ELR (cell line): ENCODE results near the gene RSU1.

Experiments used
- DNase-seq: peaks from one replicate; pipeline ENCODE4 v3.0.0-alpha.2; 2015; ENCODE audit warnings: low read depth

The RSU1 gene

GRCh38 chr10:16674147-16674703 is 143.0 kb downstream of the RSU1 start:
- no peak for DNase-seq

- DNase-seq = no peak
These were observed 143.8 kb downstream of the RSU1 start for GRCh38 chr10:16673443-16673842.

- DNase-seq = no peak
These were observed 153.8 kb downstream of the RSU1 start for GRCh38 chr10:16663444-16663843.

- no peak for DNase-seq
These were observed 154.3 kb downstream of the RSU1 start for GRCh38 chr10:16662923-16663322.

GRCh38 chr10:16656895-16657294 is 160.3 kb downstream of the RSU1 start:
- DNase-seq = no peak

- no peak for DNase-seq
These were observed 164.0 kb downstream of the RSU1 start for GRCh38 chr10:16653224-16653623.

- peak; percentile 61 for DNase-seq
These were observed 165.1 kb downstream of the RSU1 start for GRCh38 chr10:16652154-16652553.

GRCh38 chr10:16649757-16650156 is 167.5 kb downstream of the RSU1 start:
- no peak for DNase-seq

GRCh38 chr10:16648366-16648765 is 168.9 kb downstream of the RSU1 start:
- DNase-seq = no peak

GRCh38 chr10:16646181-16647059 is 170.8 kb downstream of the RSU1 start:
- no peak for DNase-seq

GRCh38 chr10:16644146-16644545 is 173.1 kb downstream of the RSU1 start:
- peak; percentile 83 for DNase-seq

GRCh38 chr10:16643502-16643901 is 173.7 kb downstream of the RSU1 start:
- no peak for DNase-seq

- no peak for DNase-seq
These were observed 177.1 kb downstream of the RSU1 start for GRCh38 chr10:16640153-16640552.

GRCh38 chr10:16639471-16639870 is 177.8 kb downstream of the RSU1 start:
- no peak for DNase-seq

- no peak for DNase-seq
These were observed 184.2 kb downstream of the RSU1 start for GRCh38 chr10:16632996-16633395.

- DNase-seq = no peak
These were observed 190.5 kb downstream of the RSU1 start for GRCh38 chr10:16626697-16627096.

GRCh38 chr10:16612981-16613355 is 204.3 kb downstream of the RSU1 start:
- DNase-seq = no peak

- peak; percentile 56 for DNase-seq
These were observed 204.9 kb downstream of the RSU1 start for GRCh38 chr10:16612115-16612980.

GRCh38 chr10:16611037-16611436 is 206.2 kb downstream of the RSU1 start:
- no peak for DNase-seq

GRCh38 chr10:16609211-16609610 is 208.0 kb downstream of the RSU1 start:
- no peak for DNase-seq

GRCh38 chr10:16606923-16607322 is 210.3 kb downstream of the RSU1 start:
- no peak for DNase-seq

GRCh38 chr10:16606421-16606820 is 210.8 kb downstream of the RSU1 start:
- DNase-seq = peak; percentile 86

- no peak for DNase-seq
These were observed 213.9 kb downstream of the RSU1 start for GRCh38 chr10:16603308-16603707.
